Measurements from ENCODE around the gene PHKG1.

- TF ChIP-seq, protein P1, sequence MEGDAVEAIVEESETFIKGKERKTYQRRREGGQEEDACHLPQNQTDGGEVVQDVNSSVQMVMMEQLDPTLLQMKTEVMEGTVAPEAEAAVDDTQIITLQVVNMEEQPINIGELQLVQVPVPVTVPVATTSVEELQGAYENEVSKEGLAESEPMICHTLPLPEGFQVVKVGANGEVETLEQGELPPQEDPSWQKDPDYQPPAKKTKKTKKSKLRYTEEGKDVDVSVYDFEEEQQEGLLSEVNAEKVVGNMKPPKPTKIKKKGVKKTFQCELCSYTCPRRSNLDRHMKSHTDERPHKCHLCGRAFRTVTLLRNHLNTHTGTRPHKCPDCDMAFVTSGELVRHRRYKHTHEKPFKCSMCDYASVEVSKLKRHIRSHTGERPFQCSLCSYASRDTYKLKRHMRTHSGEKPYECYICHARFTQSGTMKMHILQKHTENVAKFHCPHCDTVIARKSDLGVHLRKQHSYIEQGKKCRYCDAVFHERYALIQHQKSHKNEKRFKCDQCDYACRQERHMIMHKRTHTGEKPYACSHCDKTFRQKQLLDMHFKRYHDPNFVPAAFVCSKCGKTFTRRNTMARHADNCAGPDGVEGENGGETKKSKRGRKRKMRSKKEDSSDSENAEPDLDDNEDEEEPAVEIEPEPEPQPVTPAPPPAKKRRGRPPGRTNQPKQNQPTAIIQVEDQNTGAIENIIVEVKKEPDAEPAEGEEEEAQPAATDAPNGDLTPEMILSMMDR (optimal IDR thresholded peaks at IDR 0.05 in 1 of 3, IDR thresholded peaks at IDR 0.05 in 1 of 3, conservative IDR thresholded peaks at IDR 0.05 in 1 of 3; ENCODE audit: extremely low read depth in 1 of 3, insufficient read depth in 2 of 3, low read length in 3 of 3): peak in 1 of 3 experiments; percentile 10
- TF ChIP-seq EZH2 (IDR thresholded peaks at IDR 0.05; ENCODE audit: low read length): no peak
Measured at GRCh38 chr7:56079450-56080185, 13.1 kb downstream of the PHKG1 start.
